IPS-NIHi11 (cell line): Measurements from ENCODE around the gene PRMT5.

Experiments
- DNase-seq: peaks from one replicate; pipeline ENCODE4 v3.0.0; 2012; ENCODE audit warnings: mixed read lengths, low spot score

Gene PRMT5

DNA sequence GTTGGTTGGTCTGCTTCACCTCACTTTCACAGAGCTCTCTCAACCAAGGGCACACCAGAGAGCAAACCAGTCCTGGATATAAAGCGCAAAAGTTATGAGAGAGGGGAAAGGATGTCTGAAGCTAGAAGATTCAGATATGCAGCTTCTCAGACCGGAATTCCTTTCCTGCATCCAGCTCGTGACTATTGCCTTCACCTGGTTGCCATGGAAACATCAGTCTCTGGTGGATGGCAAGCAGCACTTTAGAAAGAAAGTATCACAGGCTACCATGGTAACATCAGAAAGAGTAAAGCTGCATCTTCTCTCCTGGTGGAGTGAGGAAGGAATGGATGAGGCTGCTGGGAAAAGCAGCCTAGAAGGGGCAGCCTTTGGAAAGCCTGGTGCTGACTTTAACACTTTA is 32.4 kb downstream of the PRMT5 start:
- DNase-seq: no peak

DNA sequence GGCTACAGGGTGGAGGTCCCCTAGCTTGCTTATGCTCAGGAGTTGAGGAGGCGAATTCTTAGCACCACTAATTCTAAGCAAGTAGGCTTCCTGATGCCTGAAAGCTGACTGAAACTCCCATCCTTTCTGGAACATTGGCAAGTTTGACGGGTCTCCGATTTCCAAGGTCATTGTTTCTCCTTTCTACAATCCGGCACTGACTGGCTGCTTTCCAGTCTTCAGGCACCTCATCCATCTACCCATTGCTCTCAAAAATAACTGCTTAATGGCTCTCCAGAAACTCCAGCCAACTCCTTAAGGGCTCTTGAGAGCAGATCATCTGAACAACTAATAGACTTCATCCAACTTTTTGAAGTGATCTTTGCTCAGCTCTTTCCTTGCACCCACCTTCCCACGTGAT is 32.8 kb downstream of the PRMT5 start:
- DNase-seq: no peak

DNA sequence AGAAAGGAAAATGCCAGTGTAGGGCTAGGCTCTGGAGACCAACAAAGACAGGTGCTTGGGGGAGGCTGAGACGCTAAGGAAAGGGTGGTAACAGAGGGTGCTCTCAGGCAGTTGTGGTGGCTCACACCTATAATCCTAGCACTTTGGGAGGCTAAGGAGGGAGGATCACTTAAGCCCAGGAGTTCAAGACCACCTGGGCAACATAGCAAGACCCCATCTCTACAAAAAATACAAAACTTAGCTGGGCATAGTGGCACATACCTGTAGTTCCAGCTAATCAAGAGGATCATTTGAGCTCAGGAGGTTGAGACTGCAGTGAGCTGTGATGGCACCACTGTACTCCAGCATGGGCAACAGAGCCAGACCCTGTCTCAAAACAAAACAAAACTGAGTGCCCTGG is 33.8 kb downstream of the PRMT5 start:
- DNase-seq: no peak

DNA sequence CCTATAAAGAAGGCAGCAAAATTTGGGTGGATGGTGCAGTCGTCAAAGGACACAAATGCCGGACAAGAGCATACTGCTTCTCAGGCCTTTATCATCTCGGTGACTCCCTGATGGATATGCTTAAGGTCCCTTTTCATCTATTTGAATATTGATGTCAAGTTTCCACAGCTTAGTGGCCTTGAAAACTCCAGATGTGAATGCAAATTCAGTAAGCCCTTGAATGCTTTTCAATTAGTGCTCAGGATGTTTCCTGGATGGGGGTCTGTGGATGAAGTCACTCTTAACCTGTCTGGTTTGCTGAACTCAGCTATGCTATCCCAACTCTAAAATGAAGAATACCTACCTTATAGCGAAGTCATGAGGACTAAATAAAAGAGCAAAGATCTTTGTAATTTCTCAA is 35.5 kb downstream of the PRMT5 start:
- no peak for DNase-seq

DNA sequence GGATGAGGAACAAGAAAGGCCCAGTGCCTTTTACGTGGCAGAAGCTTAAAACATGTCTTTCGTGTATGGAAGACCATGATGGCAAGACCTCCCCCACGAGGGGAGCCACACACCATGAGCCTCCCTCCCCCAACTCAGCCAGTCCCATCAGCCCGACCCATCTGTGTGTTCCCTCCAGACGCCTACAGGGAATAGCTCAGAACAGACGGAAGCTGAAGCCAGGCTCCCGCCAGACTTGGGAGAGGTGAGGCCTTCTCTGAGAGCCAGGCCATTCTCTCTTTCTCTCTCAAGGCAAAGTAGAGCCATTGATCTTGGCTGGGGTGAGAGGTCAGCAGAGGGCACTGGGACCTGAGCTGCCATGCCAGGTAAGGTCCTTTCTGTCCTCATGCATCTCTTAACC is 36.7 kb downstream of the PRMT5 start:
- DNase-seq: no peak

DNA sequence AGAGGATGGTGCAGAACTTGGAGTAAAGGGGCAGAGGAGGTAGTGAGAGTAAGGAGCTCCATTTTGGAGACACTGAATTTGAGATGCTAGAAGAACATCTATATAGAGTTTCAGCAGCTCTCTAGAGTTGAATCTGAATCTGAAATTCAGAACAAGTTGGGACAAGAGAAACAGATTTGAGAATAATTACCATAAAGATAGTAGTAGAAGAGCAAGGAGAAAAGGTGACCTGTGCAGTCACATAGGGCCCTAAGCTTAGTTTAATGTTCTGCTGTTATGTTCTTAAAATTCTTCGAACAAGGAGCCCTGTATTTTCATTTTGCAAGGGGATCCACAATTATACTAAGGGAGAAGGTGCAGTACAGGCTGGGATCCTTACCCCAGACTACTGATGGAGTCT is 38.8 kb downstream of the PRMT5 start:
- no peak for DNase-seq

DNA sequence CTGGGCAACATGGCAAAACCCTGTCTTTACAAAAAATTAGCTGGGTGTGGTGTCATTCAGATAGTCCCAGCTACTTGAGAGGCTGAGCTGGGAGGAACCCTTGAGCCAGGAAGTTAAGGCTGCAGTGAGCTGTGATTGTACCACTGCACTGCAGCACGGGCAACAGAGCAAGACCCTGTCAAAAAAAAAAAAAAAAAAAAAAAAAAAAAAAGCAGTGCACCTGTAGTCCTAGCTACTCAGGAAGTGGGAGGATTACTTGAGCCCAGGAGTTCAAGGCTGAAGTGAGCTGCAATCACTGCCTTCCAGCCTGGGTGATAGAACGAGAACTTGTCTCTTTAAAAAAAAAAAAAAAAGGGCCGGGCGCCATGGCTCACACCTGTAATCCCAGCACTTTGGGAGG is 40.5 kb downstream of the PRMT5 start:
- no peak for DNase-seq

DNA sequence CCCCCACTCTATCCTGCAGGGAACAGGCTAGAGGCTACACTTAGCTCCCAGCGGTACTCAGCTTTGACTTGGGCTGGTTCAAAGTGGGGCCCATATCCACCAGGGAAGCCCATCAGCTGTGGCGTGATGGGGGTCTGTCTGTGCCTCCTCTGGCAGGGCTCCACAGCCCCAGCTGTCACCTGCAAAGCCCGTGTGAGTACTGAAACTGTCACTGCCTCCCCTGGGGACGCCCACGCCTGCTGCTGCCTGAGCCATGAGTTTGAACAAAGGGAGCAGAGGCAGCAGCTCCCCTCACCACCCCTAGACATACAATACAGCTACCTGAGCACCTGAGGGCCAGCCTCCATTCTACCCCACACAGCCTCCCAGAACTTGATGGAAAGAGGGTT is 41.2 kb downstream of the PRMT5 start:
- no peak for DNase-seq

DNA sequence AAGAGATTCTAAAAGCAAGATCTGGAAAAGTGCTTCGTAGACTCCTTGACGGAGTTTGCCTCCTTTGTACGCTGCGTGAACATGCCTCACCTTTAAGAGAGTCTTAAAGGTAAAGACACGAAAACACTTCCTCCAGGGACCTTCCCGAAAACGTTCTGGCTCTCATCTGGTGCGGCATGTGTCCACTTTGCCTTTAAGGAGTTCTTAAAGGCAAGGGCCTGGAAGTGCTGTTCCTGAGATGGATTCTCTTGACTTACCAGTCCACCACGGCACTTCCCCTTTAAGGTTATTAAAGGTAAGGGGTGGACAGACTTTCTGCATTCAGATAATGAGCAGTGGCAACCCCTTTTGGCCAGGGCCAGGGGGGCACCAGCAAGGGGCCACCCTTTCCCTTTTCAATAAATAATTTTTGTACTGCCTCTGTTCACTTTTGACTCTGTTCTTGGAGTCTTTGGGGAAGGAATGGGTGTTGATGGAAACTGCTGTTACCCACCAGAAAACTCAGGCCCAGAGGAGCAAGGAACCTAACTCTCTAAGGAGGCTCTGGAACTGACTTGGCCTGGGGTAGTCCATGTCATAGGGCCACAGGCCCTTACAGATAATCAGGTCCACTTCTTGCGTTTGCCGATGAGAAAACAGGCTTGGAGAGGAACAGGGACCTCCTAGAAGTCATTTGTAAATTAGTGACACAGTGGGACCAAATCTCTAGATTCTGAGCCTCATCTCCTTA is 41.8 kb downstream of the PRMT5 start:
- peak; percentile 80 for DNase-seq

DNA sequence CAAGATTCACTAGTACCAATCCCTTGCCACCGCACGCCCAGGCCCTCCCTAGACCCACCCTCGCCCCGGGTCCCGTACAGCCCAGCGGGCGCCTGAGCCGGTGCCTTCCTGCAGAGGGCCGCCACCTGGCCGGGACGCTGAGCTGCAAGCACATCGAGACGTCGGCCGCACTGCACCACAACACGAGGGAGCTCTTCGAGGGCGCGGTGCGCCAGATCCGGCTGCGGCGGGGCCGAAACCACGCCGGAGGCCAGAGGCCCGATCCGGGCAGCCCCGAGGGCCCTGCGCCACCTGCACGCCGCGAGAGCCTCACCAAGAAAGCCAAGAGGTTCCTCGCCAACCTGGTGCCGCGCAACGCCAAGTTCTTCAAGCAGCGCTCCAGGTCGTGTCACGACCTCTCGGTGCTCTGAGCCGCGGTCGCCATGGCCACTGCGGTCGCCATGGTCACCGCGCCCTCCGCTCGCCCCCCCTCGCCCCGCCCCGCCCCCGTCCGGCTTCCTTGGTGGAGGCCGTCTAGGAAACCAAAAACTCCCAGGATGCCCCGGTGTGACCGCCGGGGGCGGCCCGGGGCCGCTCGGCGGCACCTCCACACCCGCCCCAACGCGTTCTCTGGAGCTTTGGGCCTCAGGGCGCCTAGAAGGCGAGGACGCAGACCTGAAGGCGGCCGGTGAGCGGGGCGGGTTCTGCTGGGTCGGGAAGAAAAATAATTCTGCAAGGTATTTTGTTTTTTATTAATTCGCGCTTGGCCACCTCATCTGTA is 42.5 kb downstream of the PRMT5 start:
- DNase-seq: peak; percentile 83

DNA sequence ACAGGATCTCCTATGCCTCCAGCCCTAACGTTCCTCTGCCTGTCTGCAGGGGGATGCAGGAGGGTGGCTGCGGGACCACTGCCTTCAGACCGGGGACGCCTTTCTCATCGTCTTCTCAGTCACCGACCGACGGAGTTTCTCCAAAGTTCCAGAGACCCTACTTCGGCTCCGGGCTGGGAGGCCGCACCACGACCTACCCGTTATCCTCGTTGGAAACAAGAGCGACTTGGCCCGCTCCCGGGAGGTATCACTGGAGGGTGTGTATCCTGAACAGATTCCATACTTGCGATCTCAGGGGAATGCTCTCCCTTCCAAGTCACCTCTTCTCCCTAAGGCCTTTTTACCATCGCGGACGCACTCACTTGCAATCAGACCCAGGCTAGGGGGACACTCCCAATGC is 43.2 kb downstream of the PRMT5 start:
- no peak for DNase-seq

DNA sequence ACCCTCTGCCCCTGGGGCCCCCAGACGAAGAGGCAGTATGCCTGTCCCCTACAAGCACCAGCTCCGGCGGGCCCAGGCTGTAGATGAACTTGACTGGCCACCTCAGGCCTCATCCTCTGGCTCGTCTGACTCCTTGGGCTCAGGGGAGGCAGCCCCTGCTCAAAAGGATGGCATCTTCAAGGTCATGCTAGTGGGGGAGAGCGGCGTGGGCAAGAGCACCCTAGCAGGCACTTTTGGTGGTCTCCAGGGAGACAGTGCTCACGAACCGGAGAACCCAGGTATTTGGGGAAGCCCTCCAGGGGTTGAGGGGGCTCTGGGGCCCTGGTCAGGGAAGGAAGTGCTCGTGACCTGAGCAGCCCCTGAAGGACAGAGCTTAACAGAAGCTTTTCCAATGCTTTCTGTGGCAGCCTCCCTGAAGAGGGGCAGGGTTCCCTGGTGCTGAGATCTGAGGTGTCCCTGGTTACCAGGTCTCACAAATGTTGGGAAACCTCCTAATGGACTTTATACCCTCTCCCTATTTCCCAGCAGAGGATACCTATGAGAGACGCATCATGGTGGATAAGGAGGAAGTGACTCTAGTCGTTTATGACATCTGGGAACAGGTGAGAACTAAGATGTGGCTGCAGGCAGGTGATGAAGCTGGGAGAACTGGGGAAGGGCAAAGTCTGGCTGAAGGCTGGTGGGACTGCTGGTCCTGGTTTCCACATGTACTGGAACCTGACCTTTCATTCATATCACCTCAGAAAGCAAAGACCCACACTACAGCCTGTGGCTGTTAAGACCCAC is 44.2 kb downstream of the PRMT5 start:
- DNase-seq: no peak

DNA sequence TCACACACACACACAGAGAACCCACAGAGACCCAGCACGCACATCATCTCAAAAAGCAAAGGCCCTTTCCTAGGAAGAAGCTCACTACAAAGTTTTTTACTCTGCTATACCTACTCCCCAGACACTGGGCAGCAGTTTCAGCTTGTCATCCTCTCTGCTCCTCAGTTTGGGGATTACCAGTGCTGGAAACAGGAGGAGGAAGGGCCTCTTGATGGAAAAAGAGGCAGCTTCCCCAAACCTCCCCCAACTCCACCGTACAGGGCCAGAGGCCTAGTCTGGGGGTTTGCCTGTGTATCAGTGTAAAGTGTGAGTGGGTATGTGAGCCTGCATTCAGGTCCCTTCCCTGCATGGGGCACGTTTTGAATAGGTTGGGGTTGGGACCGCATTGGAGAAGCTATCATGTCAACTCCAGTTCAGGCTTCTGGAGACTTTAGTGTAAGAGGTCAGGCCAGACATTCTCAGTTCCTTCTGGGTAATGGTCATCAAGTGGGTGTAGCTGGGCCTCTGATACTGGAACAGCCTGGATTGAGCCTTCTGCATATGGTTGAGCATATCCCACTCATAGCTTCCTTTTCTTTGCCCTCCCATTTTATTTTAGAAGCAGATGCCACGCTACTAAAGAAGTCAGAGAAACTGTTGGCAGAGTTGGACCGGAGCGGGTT is 45.0 kb downstream of the PRMT5 start:
- no peak for DNase-seq

DNA sequence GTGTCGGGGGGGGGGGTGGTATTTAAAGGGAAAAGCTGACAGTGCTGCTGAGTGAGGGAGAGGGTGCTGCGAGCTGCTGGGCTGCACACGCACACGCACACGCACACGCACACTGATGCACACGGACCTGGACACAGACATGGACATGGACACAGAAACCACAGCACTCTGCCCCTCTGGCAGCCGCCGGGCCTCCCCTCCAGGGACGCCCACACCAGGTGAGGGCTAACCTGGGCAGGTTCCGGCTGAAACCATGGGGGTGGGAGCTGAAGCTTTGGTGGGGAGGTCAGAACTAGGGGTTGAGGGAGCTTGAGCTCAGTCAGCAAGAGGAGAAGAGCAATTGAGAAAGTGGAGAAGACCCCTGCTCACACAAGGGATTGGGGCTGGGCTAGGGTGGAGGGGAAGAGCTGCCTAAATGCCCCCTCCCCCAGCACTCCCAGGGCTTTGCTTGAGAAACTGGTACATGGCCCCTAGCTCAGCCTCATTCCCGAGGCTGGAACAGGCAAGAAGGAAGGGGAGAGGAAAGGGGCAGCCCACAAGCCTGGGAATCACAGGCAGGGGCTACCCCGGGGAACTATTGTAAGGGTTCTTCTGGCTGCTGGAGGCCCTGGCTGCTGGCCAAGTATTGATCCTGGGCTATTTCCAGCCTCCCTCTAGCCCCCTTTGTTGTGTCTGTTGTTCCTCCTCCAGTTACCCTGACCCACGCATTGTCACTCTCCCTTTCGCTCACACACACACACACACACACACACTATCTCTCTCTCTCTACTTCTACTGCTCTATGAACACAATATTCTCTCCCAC is 45.8 kb downstream of the PRMT5 start, which contains the start of gene REM2:
Gene REM2, plus strand, starts transcription at position 50 of the 804 bp plus-strand sequence. Its CDS starts 66 bp downstream, at position 116.
- peak; percentile 45 for DNase-seq

DNA sequence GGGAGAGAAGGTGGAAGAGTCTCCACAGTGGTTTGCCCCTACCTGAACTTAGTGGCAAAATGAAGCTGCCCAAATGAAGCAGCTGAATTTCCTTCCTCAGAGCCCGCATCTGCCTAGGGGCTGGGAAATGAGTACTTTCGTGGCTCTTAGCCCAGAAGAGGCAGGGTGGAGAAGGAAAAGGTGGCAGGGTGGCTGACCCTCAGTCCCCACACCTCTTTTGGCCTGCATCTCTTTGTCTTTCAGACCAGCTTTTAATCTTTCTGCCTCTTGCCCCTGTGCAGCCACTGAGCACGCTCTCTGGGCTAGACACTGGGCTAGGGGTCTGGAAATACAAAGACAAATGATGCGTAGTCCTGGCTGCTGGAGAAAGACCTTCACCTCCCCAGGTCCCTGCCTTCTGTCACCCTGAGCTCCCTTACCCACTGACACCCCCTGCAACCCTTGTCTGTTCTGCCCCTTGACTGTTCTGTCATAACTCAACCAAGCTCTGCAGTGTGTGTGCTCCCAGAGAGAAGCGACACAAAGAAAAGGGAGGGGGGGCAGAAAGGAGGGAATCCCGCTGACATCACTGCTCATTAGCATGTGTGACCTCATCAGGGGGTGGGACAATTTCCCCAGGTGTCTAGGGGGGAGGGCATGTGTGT is 46.5 kb downstream of the PRMT5 start:
- DNase-seq: peak; percentile 82

DNA sequence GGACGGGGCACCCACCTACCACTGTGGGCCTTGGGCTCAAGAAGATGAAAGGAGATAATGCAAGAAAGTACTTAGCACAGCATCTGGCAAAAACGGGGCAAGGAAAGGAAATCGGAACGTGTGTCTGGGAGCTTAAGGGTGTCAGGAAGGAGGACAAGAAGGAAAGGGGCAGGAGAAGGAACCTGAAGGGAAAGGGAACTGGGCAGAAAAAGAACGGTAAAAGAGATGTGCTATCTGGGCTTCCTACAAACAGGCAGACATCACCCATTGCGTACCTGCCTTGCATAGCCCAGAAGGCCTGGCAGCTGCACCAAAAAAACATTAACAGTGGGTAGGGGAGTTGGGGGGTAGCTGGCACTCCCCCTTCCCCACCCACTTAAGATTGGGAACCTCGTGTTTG is 47.1 kb downstream of the PRMT5 start:
- DNase-seq: no peak

DNA sequence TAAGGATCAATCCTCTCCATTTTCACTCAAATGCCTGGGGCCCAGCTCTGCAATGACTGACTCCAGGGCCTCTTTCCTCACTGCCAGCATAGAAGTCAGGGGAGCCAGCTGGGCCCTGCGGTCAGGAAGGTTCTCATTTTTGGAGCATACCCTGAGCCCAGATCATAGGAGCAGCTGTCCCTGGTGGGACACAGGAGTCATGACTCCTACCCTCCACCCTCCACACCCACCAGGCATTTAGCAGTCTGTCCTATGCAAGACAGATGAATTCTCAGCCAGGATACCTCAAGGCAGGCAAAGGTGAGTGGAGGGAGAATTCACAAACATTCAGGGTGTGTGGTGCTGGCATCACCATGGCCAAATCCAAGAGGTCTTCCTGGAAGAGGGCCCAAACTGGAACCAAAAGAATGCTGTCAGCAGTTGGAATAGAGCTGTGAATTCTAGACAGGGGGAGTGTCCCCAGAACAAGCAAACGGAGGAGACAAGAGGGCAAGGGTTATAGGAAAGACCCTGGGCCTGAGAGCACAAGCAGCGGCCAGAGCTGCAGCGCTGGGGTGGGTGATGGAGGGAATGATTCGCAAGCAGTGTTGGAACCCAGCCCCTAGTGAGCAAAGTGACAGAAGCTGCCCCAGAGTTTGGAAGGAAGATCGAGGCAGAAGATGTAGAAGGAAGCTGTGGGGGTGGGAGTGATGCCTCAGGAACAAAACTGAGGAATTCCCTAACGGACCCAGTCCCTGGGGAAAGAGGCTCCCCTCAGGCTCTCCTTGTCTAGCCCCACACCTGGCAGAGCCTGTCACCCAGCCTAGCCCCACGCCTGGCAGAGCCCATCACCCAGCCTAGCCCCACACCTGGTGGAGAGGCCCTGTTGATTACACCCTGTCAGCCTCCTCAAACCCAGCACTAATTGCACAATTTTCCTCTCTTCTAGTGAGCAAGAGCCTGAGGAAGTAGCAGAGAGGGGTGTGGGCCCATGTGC is 50.6 kb downstream of the PRMT5 start:
- DNase-seq: no peak

DNA sequence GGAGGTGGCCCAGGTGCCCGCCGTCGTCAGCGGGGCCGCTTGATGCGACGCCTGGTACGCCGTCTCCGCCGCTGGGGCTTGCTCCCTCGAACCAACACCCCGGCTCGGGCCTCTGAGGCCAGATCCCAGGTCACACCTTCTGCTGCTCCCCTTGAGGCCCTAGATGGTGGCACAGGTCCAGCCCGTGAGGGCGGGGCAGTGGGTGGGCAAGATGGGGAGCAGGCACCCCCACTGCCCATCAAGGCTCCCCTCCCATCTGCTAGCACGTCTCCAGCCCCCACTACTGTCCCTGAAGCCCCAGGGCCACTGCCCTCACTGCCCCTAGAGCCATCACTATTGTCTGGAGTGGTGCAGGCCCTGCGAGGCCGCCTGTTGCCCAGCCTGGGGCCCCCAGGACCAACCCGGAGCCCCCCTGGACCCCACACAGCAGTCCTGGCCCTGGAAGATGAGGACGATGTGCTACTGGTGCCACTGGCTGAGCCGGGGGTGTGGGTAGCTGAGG is 52.1 kb downstream of the PRMT5 start:
- no peak for DNase-seq

DNA sequence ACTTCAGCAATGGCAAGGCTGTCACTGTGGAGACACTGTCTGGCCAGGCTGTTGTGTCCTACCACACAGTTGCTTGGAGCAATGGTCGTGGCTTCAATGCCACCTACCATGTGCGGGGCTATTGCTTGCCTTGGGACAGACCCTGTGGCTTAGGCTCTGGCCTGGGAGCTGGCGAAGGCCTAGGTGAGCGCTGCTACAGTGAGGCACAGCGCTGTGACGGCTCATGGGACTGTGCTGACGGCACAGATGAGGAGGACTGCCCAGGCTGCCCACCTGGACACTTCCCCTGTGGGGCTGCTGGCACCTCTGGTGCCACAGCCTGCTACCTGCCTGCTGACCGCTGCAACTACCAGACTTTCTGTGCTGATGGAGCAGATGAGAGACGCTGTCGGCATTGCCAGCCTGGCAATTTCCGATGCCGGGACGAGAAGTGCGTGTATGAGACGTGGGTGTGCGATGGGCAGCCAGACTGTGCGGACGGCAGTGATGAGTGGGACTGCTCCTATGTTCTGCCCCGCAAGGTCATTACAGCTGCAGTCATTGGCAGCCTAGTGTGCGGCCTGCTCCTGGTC is 53.3 kb downstream of the PRMT5 start:
- DNase-seq: no peak
